GM18870 (cell line): ENCODE results near the gene SLC9C1.
A peak's percentile ranks its signal among the peaks of the same experiment; 100 is the strongest.

Experiments
- ATAC-seq: cut with Tn5 transposase; IDR thresholded peaks from one replicate; pipeline ENCODE4 v1.9.1; 2021; ENCODE audit warnings: moderate library complexity; ENCODE audit not compliant: unreplicated experiment

The SLC9C1 gene

DNA sequence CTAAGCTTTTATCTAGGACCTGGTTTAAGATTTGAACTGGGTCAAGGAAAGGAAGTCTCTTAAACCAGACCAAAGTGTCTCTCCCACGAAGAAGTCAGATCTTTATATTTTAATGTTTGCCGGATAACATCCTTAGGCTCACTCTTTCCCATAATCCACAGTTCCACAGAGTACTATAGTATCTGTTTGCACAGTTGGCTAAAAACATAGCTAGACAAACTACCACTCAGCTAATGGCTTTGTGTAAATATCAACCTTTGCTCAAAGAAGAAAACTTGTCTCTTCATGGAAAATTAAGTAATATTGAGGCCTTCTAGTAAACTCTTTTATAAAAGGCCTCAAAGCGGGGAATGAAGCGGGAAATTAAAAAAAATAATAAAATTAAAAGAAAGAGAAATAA is 13.5 kb upstream of the SLC9C1 start:
- no peak for ATAC-seq

DNA sequence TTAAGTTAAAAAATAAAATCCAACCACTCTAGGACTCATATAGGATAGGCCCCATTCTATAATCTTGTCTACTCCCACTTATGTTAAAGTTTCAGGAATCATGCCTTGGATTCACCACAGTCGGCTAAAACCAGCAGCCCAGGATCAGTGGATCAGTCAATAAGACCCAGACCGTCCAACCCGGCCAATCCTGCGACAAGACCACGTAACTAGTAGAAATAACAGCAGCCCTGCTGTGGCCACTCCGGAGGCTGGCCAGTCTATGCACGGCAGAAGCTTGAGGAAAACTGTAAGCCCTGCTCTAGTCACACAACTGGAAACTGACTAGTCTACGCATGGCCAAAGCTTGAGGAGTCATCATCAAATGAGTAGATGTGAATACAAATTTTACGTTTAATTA is 12.8 kb upstream of the SLC9C1 start:
- ATAC-seq, result no peak

DNA sequence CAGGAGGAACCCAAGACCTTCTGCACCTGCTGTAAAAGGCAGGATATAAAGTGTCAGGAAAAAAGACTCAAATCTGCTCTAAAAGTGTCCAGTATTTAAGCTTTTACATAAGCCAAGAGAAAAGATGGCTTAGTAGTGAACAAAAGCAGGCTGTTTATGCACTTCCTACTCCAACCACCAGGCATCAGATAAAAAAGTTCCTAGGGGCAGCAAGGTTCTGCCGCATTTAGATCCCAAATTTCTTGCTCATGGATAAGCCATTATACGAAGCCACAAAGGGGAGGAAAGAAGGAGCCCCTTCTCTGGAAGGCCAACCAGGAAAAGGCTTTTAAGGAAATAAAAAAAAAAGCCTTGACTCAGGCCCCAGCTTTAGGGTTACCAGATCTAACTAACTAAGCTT is 10.6 kb upstream of the SLC9C1 start:
- no peak for ATAC-seq

DNA sequence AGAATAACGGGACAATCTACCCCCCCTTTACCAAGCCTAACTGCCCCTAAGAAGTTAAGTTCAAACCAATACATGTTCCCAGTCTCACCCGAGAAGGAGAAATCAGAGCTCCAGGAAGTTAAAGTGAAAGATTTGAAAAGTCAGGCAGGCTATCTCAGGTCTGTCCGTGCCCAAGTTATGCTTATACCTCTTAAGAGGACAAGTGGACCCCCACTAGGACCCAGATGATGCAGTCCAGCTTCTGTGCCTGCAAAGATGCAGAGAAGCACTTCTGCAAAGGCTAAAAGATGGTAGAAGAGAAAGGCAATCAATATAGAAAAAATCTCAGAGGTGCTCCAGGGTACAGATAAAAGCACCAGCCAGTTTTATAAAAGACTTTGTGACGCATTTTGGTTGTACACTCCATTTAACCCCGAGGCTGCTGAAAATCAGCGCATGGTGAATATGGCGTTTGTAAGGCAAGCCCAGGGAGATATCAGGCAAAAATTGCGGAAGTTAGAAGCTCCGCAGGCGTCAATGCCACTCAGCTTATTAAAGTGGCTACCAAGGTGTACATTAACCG is 9.8 kb upstream of the SLC9C1 start:
- ATAC-seq, result no peak

DNA sequence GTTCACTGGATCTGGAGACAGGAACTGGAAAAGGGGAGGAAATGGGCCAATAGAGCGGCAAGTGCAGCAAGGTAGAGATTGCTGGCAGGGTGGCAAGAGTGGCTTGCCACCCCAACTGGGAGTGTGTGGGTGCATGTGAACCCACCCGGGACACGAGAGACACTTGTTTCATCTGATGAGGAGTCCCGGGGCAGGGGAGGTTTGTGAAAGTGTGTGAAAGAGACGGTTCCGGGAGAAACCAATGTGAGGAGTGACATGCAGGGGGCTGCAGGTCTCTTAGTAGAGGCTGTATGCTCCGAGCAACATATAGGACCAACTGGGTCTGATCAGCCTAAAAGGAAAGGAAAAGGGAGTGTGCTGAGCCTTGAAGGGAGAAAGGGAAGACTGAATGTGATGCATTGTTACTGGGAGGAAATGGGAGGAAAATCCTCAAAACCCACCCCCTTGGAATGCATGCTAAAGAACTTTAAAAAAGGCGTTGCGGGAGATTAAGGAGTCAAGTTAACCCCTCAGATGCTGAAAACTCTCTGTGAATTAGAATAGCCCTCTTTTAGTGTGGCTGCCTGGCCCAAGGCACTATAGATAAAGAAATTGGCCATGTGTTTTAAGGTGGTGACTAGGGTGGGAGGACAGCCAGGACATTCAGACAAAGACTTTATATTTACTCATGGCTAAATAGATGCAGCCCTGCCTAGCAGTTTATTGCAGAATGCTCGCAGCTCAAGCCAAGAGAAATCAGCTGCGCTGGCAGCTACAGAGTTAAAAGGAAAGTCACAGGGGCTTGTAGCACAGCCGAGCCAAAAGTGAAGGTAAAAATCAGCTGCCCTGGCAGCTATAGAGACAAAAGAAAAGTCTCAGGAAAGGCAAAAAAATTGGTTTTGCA is 9.1 kb upstream of the SLC9C1 start:
- ATAC-seq, result no peak

DNA sequence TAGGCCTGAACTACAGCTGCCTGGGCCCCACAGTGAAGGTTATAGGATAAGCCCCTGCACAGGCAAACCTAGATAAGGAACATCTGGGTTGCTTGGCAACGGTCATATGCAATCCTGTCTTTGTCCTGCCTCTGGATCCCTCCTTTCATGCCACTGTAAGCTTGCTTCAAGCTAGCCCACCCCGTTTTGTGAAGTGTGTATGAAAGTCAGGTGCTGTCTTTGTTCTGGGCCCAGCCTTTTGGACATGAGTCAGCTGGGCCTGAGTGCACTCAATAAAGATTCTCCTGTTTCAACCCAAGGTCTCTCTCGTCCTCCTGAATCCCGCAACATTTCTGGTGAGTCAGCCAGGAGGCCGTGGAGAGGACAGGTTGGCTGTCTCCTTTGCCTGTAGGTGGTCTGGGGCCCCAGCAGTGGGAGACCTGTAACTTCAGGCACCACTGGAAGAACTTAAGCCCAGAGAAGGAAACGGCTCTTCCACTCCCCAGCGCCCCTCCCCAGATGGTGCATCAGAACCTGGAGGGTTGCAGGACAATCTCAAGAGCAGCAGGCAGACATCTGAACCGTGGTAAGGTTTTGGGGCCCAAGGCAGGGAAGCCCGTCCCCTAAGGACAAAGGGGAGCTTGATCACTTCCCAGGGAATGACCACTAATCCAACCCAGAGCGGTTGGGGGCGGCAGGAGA is 8.3 kb upstream of the SLC9C1 start:
- no peak for ATAC-seq

DNA sequence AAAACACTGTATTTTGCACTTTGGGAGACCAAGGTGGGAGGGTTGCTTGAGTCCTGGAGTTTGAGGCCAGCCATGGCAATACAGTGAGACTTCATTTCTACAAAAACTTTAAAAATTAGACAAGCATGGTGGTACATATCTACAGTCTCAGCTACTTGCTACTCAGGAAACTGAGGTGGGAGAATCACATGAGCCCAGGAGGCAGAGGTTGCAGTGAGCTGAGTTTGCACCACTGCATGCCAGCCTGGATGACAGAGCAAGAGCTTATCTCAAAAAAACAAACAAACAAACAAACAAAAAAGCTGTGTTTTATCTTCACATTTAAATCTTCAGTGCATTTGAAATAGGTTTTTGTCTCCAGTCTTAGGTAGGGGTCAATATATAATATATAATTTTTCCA is 4.8 kb upstream of the SLC9C1 start:
- no peak for ATAC-seq

DNA sequence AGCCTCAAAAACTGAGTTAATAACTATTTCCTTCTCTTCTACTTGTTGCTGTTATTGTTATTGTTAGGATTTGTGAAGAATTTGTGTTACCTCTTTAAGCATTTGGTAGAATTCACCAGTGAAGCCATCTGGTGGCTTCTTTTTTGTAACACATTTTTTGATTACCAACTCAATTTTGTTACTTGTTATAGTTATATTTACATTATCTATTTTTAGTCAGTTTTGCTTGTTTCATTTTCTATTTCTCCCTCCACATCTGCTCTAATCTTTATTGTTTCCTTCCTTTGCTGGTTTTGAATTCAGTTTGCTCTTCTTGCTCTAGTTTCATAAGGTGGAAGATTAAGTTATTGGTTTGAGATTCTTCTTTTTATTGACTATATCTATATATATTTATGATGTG is 3.7 kb upstream of the SLC9C1 start:
- ATAC-seq, result no peak

DNA sequence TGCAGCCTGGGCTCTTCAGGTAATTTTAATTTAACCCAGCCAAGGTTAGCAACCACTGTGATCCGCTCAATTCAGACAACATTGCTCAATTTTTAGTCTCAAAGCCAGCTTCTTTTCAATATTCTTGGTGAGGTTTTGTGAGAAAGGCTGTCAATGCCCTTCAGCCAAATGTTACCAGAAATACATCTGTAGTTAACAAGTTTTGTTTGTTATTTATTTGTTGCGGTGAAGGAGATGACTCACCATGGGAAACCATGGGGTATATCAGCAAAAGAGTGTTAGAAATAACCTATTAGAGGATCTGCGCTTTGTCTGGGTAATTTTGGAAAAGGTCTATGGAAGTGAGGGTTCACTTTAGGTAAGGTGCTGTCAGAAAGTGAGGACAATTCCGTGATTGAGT is 5.0 kb downstream of the SLC9C1 start:
- ATAC-seq, result no peak

DNA sequence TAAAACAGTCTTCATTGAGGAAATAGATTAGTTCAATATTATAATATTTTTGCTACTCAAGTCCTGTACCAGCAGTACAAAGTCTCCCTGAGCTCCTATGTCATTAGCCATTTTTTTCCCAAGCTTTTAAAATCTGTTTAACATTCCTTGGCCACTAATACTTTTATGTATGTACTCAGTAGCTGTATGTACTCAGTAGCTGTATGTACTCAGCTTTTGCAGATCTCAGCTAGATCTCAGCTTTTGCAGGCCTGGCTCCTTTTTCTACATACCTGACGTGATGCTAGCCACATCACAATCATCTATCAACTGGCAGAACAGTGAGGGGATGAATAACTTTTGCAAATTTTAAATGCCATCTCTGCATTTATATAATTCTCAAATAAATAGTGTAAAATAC is 13.8 kb downstream of the SLC9C1 start:
- no peak for ATAC-seq

DNA sequence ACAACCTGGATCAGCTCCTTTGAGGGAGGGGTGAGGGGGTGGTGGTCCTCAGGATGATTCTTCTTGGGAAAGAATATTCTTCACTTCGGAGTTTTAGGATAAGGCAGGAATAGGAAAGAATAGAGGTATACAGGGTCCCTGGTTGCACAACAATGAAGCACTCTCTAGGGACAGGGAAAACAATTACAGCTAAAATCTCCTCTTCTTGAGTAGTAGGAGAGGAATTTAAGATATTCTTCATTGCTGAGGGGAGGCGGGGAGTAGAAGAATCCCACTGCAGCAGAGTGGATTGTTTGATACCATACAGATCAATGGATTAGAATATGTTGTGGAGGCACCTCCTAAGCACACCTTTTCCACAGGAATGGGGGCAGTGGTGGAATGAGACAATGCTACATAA is 20.5 kb downstream of the SLC9C1 start:
- ATAC-seq, result no peak

DNA sequence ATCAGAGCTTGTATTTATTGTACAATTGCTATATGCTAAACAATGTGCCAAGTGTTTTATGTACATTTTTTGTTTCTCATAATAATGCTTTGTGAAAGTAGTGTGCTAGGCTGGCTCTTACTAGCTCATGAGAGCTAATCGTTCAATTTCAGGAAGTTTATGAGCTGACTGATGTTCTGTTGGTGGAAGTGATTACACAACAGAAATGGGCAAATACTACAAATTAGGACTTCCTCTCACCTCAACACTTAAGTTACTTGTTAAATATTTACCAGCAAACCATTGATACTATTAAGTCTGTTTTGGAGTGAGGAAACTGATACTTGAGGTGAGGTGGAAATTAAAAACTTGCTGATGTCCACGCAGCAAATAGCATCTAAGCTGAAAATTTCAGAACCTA is 32.3 kb downstream of the SLC9C1 start:
- no peak for ATAC-seq

DNA sequence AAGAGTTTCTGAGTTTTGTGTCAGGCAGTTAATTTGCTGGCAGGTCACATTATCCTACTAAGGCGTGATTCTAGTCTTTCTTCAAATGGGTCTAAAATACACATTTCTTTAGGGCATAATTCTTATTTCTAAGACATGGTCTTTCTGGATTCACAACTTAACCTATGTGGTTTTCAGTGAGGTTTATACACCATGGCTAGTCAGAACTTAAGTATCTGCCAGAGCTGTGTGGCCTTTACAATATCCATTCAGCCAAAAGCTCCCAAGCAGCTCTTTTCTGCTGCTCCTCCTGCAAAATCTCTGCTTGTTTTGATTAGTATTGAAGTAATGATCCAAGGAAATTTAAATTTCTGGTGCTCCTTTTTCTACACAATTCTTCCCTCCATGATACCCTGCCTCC is 33.5 kb downstream of the SLC9C1 start:
- ATAC-seq, result no peak

DNA sequence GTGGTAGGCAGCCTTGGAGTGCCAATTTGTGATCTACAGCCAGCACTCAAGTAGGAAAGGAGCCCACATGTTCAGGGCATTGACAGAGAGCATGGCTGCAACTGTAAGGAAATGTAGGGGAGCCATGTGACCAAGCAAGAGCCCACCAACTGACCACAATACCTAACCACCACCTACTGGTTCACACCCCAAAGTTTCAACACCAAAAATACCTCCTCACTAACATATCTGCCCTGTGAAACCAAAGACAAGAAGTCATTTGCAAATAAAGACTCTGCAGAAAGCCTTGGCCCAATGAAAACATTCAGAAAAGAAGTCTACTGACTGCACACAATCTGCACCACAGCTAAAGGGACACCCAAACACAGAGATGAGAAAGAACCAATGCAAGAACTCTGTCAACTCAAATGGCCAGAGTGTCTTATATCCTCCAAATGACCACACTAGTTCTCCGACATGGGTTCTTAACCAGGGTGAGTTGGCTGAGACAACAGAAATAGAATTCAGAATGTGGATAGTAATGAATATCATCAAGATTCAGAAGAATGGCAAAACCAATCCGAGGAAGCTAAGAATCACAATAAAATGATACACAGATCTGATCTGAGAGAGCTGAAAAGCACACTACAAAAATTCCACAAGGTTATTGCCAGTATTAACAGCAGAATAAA is 40.6 kb downstream of the SLC9C1 start:
- no peak for ATAC-seq

DNA sequence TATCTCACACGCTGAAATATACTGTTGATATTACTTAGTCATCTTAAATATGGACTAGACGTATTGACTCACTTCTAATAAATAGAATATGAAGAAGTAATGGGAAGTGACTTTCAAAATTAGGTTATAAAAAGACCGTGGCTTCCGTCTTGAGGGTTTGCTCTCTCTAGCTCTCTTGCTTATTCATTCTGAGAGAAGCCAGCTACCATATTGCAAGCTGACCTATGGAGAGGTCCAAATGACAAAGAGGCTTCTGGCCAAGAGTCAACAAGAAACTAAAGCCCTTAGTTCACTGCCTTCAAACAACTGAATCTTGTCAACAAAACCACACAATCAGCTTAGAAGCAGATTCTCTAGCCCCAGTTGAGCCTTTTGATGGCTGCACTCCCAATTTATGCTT is 46.1 kb downstream of the SLC9C1 start:
- ATAC-seq, result peak; percentile 57

DNA sequence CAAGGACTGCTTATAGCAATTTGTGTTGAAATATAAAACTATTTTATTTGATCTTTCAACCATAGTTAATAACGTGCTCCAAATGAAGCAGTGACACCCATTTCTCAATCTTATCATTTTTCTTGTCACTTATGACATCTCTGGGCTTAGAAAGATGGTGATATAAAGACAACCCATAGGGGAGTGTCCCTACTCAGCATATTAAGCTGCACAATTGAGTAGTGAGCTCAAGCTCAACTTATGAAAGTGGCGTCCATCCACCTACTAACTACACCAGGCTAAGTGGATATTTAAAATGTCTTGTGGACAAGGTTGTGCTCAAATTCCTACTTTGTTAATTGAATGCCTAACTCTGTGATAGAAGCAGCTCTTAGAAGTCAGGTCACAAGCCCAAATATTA is 46.7 kb downstream of the SLC9C1 start:
- no peak for ATAC-seq

DNA sequence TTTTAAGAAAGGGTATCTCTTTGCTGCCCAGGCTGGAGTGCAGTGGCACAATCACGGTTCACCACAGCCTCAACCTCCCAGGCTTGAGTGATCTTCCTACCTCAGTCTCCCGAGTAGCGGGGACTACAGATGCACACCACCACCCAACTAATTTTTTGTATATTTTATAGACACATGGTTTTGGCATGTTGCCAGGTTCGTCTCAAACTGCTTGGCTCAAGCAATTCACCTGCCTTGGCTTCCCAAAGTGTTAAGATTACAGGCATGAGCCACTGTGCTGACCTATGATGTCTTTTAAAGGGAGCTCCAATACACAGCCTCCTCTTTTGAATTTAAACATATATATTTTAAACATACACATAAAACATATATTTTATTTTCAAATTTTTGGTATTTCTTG is 60.9 kb downstream of the SLC9C1 start:
- ATAC-seq, result no peak

DNA sequence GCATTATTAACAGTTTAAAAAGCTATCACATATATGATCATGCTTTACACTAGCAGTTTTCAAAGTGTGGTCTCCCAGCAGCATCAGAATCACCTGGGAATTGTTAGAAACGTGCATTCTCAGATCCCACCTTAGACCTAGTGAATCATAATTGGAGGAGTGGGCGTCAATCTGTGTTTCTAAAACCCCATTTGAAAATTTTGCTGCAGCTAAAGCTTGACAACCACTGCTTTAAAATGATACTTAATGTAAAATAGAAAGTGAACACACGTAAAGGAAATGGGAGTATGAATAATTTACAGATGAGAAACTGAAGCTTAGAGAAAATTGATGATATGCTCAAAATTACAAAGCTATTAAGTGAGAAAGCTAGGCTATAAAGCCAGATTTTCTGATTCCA is 62.3 kb downstream of the SLC9C1 start:
- ATAC-seq, result no peak

DNA sequence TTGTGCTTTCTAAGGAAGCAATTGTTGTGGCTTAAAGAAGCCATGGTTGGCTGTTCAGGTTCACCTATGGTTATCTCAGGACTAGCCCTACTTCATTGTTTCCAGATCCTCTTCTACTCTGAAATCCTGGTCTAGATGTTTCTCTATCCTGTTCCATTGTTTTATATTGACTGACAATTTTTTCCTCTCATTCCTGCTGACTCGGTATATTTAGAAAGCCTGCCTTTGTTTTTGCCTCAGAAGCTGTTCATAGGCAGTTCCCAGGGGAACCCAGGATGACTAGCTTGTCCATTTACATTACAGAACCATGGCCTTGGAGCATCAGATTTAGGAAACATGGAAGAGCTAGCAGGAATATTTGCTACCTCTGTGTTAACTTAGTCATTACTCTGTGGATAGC is 64.0 kb downstream of the SLC9C1 start:
- no peak for ATAC-seq

DNA sequence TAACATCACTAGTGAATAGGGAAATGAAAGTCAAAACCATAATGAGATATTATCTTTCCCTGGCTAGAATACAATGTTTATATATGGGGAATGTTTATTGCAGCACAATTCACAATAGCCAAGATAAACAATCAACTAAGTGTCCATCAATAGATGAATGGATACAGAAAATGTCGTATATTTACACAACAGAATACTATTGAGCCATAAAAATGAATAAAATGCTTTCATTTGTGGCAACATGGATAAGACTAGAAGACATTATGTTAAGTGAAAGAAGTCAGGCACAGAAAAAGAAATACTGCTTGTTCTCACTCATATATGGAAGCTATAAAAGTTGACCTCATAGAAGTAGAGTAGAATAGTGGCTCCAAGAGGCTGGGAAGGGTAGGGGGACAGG is 65.2 kb downstream of the SLC9C1 start:
- ATAC-seq, result no peak

DNA sequence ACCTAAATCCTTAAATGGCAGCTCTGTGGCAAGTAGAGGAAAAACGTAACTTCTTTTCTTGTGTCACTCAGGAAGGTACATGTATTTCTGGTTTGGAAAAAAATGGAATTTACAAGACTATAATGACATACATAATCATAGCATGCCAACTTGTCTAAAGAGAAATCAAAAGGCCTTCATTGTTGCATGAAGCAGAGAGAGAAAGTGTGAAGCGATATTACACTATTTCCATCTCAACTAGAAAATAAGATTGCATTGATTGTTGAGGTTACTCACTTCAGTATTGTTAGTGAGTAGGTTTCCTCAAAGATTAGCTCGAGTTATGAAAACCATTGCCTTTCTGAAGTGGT is 93.7 kb downstream of the SLC9C1 start:
- ATAC-seq, result no peak
